ENCODE measurements around the gene SLC35G2.

DNA sequence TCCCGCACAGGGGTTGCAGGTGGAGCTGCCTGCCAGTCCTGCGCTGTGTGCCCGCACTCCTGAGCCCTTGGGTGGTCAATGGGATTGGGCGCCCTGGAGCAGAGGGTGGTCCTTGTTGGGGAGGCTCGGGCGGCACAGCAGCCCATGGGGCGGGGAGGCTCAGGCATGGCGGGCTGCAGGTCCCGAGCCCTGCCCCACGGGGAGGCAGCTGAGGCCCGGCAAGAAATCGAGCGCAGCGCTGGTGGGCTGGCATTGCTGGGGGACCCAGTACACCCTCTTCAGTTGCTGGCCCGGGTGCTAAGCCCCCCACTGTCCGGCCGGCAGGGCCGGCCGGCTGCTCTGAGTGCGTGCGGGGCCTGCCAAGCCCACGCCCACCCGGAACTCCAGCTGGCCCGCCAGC, 71.0 kb downstream of the SLC35G2 start:
- TF ChIP-seq, protein P1, sequence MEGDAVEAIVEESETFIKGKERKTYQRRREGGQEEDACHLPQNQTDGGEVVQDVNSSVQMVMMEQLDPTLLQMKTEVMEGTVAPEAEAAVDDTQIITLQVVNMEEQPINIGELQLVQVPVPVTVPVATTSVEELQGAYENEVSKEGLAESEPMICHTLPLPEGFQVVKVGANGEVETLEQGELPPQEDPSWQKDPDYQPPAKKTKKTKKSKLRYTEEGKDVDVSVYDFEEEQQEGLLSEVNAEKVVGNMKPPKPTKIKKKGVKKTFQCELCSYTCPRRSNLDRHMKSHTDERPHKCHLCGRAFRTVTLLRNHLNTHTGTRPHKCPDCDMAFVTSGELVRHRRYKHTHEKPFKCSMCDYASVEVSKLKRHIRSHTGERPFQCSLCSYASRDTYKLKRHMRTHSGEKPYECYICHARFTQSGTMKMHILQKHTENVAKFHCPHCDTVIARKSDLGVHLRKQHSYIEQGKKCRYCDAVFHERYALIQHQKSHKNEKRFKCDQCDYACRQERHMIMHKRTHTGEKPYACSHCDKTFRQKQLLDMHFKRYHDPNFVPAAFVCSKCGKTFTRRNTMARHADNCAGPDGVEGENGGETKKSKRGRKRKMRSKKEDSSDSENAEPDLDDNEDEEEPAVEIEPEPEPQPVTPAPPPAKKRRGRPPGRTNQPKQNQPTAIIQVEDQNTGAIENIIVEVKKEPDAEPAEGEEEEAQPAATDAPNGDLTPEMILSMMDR (IDR thresholded peaks at IDR 0.05; ENCODE audit: insufficient read depth, low read depth, low read length): no peak
- no peak for TF ChIP-seq EZH2 (IDR thresholded peaks at IDR 0.05; ENCODE audit: insufficient read depth, low read length)

Data from astrocyte (in vitro differentiated cells and primary cell).